KMS-11 (cell line): ENCODE results near the gene SNX7.
A peak's percentile ranks its signal among the peaks of the same experiment; 100 is the strongest.

Experiments used
- H2AFZ ChIP-seq: fragments of 200-600 bp; sonication (generic); 2 replicates; pipeline ENCODE4 v1.6.1; 2016; ENCODE audit warnings: antibody characterized with exemption, mixed run types, low read depth
- H3K27ac ChIP-seq: fragments of 200-600 bp; sonication (generic); 2 replicates; pipeline ENCODE4 v1.6.1; 2016; ENCODE audit warnings: mild to moderate bottlenecking, mixed run types
- H3K27me3 ChIP-seq: fragments of 200-600 bp; sonication (generic); 2 replicates; pipeline ENCODE4 v1.6.1; 2017; ENCODE audit warnings: mild to moderate bottlenecking, low read depth, mixed run types, moderate library complexity; ENCODE audit not compliant: insufficient read depth
- H3K36me3 ChIP-seq: fragments of 200-600 bp; sonication (generic); 2 replicates; pipeline ENCODE4 v1.6.1; 2017; ENCODE audit warnings: mild to moderate bottlenecking, mixed run types; ENCODE audit not compliant: insufficient read depth
- H3K4me1 ChIP-seq: fragments of 200-600 bp; sonication (generic); 2 replicates; pipeline ENCODE4 v1.6.1; 2016; ENCODE audit warnings: mild to moderate bottlenecking, low read depth, mixed run types; ENCODE audit not compliant: poor library complexity, severe bottlenecking
- H3K4me2 ChIP-seq: fragments of 200-600 bp; sonication (generic); 2 replicates; pipeline ENCODE4 v1.7.0; 2016; ENCODE audit warnings: mild to moderate bottlenecking, mixed run types
- H3K4me3 ChIP-seq: fragments of 200-600 bp; sonication (generic); IDR thresholded peaks from 2 replicates; pipeline ENCODE4 v1.6.1; 2017; ENCODE audit warnings: low read depth, low read length, mixed read lengths; ENCODE audit not compliant: insufficient read depth
- H3K79me2 ChIP-seq: fragments of 200-600 bp; sonication (generic); 2 replicates; pipeline ENCODE4 v1.6.1; 2016; ENCODE audit warnings: low read depth, mixed run types; ENCODE audit not compliant: insufficient read depth
- H3K9ac ChIP-seq: fragments of 200-600 bp; sonication (generic); 2 replicates; pipeline ENCODE4 v1.6.1; 2016; ENCODE audit warnings: mild to moderate bottlenecking, mixed run types
- H4K20me1 ChIP-seq: fragments of 200-600 bp; sonication (generic); 2 replicates; pipeline ENCODE4 v1.6.1; 2016; ENCODE audit warnings: mild to moderate bottlenecking, mixed run types; ENCODE audit not compliant: insufficient read depth
- TF ChIP-seq, protein P1 (sequence below): fragments of 200-600 bp; sonication (generic); conservative IDR thresholded peaks from 2 replicates; pipeline ENCODE4 v1.6.1; 2017; ENCODE audit warnings: low read depth, mild to moderate bottlenecking, antibody characterized with exemption, low read length, moderate library complexity, mixed read lengths

SNX7 gene

GRCh38 chr1:98651116-98651632 is 10.3 kb upstream of the SNX7 start:
- Histone ChIP-seq H3K79me2 (no peaks in the 10 kb centered on the region), H3K4me2 (no peak overlapping the region), H3K4me1 (no peaks in the 10 kb centered on the region), H3K9ac (no peak overlapping the region), H3K36me3 (no peaks in the 10 kb centered on the region), H4K20me1 (no peaks in the 10 kb centered on the region), H3K27ac (no peak overlapping the region), H2AFZ (no peak overlapping the region), H3K27me3 (no peaks in the 10 kb centered on the region), H3K4me3 (no peak overlapping the region)
- TF ChIP-seq, protein P1, sequence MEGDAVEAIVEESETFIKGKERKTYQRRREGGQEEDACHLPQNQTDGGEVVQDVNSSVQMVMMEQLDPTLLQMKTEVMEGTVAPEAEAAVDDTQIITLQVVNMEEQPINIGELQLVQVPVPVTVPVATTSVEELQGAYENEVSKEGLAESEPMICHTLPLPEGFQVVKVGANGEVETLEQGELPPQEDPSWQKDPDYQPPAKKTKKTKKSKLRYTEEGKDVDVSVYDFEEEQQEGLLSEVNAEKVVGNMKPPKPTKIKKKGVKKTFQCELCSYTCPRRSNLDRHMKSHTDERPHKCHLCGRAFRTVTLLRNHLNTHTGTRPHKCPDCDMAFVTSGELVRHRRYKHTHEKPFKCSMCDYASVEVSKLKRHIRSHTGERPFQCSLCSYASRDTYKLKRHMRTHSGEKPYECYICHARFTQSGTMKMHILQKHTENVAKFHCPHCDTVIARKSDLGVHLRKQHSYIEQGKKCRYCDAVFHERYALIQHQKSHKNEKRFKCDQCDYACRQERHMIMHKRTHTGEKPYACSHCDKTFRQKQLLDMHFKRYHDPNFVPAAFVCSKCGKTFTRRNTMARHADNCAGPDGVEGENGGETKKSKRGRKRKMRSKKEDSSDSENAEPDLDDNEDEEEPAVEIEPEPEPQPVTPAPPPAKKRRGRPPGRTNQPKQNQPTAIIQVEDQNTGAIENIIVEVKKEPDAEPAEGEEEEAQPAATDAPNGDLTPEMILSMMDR = no peak

- H3K27ac ChIP-seq = no peak overlapping the region
Measured at GRCh38 chr1:98653123-98653522, 8.4 kb upstream of the SNX7 start.

DNA sequence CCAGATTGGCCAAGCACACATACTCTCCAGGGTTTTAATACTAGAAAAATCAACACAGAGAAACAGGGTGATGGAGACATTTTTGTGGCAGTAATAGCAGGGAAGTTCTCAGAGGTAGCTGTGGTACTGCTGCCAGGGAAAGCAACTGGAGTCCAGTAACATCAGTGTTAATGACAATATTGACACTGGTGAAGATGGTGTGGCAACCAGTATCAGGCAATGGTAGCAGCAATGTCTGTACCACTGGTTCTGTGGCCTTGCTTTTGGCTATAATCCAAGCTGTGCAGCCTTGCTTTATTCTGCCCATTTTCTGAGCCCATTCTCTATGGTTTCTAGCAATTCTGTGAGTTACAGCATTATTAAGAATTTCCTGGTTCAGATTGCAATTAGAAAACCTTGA is 1.6 kb upstream of the SNX7 start:
- H3K4me1 ChIP-seq = no peaks in the 10 kb centered on the region
- no peak overlapping the region for H3K27ac ChIP-seq
- no peak overlapping the region for H2AFZ ChIP-seq
- no peaks in the 10 kb centered on the region for H3K79me2 ChIP-seq
- no peaks in the 10 kb centered on the region for H3K36me3 ChIP-seq
- H4K20me1 ChIP-seq = no peaks in the 10 kb centered on the region
- H3K4me2 ChIP-seq = no peak overlapping the region
- TF ChIP-seq, protein P1 = no peak
- H3K9ac ChIP-seq = no peak overlapping the region
- no peaks in the 10 kb centered on the region for H3K27me3 ChIP-seq
- H3K4me3 ChIP-seq = no peak overlapping the region

More at GRCh38 chr1:98653123-98653522, 8.4 kb upstream of the SNX7 start:
- Histone ChIP-seq H3K36me3 (no peaks in the 10 kb centered on the region), H3K4me3 (no peak overlapping the region), H3K79me2 (no peaks in the 10 kb centered on the region), H3K4me2 (no peak overlapping the region), H2AFZ (no peak overlapping the region), H4K20me1 (no peaks in the 10 kb centered on the region), H3K4me1 (no peaks in the 10 kb centered on the region), H3K9ac (no peak overlapping the region), H3K27me3 (no peaks in the 10 kb centered on the region)
- TF ChIP-seq, protein P1 = no peak

DNA sequence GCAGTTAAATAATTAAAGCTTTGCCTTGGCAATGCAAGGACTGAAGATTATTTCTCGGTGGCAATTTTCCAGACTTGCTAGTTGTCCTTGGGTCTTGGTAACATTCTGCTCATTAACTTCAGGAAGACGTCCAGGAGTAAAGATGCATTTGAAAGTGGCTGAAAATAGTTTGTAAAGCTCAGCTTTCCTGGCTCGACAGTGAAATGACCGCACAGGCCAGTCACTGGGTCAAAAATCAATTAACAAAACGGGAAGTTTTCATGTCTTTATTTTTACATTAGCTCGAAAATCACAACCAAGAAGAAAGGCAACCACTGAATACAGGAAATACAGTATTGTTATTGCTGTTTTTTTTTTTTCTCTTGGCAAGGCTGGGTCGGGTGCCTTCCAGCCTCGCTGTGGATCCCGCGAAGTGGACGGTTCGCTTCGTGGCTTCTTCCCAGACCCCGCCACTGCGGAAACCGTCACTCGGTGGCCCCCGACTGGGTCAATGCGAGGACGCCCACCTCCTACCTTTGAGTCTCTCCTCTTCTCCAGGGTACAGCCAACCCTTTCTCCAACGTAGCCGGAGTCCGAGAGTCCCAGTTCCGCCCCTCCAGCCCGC is 479 bp upstream of the SNX7 start:
- H3K9ac ChIP-seq = no peak overlapping the region
- H3K4me2 ChIP-seq = no peak overlapping the region
- H3K27ac ChIP-seq = no peak overlapping the region

More for the DNA sequence above, 479 bp upstream of the SNX7 start:
- Histone ChIP-seq H3K4me3 (no peak overlapping the region), H2AFZ (peak overlapping the region; percentile 34; the same call in 1 of the 2 replicates), H4K20me1 (no peaks in the 10 kb centered on the region), H3K36me3 (no peaks in the 10 kb centered on the region), H3K4me1 (no peaks in the 10 kb centered on the region), H3K79me2 (no peaks in the 10 kb centered on the region), H3K27me3 (no peaks in the 10 kb centered on the region)
- TF ChIP-seq, protein P1 = no peak
